Ramos (cell line): ENCODE results near the gene TNPO3.
"Not testable (repeated sequence)": the region's sequence is repeated elsewhere in the genome, so short reads cannot be mapped to it uniquely, and the experiment has no call there.

Experiments used
- in situ Hi-C: fragments of 300-500 bp; cut with MboI; formaldehyde crosslinking; loops from one replicate; pipeline ENCODE4 v1.14.3; 2022; ENCODE audit warnings: low sequenced_read_pairs; ENCODE audit not compliant: unreplicated experiment

Gene TNPO3

DNA sequence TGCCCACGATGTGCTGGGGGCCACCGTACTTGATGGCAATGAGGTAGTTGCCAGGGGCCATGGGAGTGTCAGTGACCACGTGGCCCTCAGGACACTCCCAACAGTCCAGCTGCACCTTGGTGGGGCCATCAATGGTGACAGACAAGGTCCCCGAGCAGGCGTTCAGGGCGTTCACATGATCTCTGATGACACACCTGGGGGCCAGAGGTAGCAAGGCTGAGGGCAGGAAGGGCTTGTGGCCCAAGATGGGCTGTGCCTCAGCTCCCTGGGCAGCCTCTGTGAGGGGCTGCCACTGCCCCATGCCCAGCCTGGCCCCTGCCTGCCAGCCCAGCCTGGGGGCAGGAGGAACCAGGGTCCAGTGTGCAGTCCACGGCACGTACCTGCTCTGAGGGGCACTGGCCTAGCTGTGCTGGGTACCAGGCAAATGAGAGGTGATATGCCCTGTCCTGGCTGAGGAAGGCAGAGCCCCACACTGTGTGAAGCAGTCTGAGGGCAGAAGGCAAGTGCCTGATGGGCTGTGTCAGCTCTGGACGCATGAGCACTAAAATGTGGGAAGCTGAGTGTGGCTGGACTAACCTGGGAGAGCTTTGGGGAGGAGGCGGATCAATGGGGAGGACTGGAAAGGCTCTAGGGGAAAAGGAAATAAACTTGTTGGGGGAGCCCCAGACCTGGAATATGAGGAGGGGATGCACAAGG lies 140.9 kb downstream of the TNPO3 start:
- in situ Hi-C loops: no loop called here

- in situ Hi-C loops: not testable (repeated sequence)
These were observed 142.0 kb downstream of the TNPO3 start for GRCh38 chr7:128912709-128913495.

- in situ Hi-C loops: no loop called here
These were observed 142.6 kb downstream of the TNPO3 start for GRCh38 chr7:128912281-128912680.

- in situ Hi-C loops: no loop called here
These were observed 143.4 kb downstream of the TNPO3 start for GRCh38 chr7:128911423-128912031.

- in situ Hi-C loops: no loop called here
These were observed 144.4 kb downstream of the TNPO3 start, which contains the start of gene KCP for GRCh38 chr7:128910569-128910945. TSS of gene KCP (minus strand) at chr7:128910709. CDS start at chr7:128910676, 33 bp downstream.

- in situ Hi-C loops: loop anchor here (5.0 to 10.0 kb wide), 2 partner anchors 182 to 295 kb away; no protein-coding TSS in a partner anchor
These were observed 145.0 kb downstream of the TNPO3 start for GRCh38 chr7:128909625-128910568.

GRCh38 chr7:128908750-128909624 lies 145.9 kb downstream of the TNPO3 start:
- in situ Hi-C loops: loop anchor here (5.0 to 10.0 kb wide), 2 partner anchors 183 to 296 kb away; no protein-coding TSS in a partner anchor

DNA sequence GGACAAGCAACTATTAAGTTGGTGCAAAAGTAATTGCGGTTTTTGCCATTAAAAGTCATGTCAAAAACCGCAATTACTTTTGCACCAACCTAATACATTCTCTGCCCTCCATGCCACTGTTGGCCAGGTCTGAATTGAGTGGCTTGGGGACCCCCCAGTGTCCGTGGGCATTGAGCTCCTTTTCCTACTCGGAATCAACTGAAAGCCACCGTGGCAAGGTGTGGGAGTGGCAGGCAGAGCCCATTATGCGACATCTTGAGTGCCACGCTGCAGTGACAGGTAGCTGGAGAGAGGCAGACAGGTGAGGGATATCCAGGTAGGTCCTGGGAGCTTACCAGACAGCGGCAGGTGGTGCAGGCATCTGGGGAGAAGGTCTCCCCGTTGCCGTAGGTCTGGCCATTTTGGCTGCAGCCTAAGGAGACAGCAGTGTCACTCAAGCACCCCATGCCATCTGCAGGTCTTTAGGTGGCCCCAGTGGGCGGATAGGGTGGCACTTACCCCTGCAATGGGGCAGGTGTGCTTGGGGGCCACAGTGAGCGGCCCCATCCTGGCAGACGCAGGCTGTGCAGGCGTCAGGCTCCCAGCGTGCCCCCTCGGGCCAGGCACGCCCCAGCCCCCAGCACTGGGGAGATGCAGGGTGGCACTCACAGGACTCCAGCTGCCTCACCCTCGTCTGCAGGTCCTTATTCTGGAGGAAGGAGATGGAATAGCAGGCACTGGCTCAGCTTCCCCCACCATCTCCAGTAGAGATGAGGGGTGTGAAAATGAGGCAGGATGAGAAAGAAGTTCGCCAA lies 147.9 kb downstream of the TNPO3 start:
- in situ Hi-C loops: loop anchor here (5.0 to 10.0 kb wide), 2 partner anchors 185 to 298 kb away; no protein-coding TSS in a partner anchor

GRCh38 chr7:128906001-128906765 lies 148.7 kb downstream of the TNPO3 start:
- in situ Hi-C loops: loop anchor here (5.0 to 10.0 kb wide), 2 partner anchors 186 to 299 kb away; no protein-coding TSS in a partner anchor

DNA sequence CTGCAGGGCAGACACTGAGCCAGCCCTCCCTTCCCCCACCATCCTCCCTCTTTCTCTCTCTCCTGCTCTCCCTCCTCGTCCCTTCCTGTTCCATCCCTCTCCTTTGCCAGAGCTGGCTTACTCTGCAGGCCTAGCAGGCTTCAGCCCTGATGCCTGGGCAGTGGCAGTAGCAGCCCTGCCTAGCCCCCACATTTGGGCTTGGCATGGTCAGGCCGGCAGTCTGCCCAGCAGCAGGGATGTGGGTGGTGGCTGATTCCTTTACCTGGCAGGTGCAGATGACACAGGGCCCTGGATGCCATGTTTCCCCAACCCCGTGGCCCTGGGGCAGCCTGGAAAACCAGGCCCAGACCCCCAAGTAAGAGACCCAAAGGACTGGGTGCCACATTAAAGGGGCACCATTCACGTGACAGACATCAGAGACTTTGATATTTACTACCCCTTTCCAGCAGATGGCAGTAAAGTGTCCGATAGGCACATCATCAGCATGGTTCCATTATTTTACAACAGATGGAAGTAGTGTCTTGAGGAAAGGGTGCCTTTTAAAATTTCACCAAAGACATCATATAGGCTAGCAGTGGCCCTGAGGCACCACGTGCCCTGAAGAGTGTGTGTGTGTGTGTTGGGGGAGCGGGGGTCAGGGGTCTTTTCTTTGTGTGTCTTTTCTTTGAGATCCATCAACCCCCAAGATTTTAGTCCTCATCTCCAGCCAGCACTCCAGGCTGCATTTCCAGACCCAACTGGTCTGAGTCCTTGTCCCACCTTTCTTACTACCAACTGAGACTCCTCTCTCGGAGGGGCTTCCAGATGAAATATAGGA lies 150.3 kb downstream of the TNPO3 start:
- in situ Hi-C loops: loop anchor here (5.0 to 10.0 kb wide), 2 partner anchors 188 to 300 kb away; no protein-coding TSS in a partner anchor
